ENCODE measurements around the gene SHC2. TPM values are rescaled to one million over a fixed set of nuclear protein-coding genes. Genes with fewer than 3 reads are reported as not detected.

The SHC2 gene
- total and polyA plus RNA-seq, 5 experiments from 2014 or later: 0.30 to 4.0 (median 1.8) TPM

DNA sequence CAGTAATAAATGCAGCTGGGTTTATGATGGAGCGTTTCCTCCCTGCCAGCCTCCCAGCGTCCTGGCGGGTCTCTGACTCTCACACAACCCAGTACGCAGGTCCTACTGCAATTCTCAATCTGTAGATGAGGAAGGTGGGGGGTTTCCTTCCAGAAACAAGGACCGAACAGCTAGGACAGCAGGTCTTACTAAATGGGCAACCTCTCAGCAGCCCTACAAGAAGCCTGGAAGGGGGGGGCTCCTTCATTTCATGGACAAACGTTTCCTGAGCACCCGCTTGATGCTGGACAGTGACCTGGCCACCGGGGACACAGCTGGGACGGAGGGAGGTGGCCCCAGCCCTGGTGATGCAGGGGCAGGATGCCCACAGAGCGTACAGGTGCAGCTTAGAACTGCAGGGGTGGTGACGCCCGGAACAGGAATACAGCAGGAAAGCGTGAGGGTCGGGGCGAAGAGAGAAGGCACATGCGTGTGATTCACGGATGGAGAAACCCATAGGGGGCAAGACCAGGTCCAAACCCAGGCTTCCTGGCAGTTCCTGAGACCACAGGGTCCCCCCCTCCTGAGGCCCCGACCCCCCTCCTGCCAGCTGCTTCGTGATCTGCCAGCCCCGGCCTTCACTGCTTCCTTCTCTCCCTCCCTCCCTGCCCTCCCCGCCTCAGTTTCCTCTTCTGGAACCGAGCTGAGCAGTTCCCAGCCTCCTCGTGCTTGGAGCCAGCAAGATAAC, 51.2 kb downstream of the SHC2 start:
- peaks cover 5 to 9% (median 5%) of the 10 kb centered on the region in 4 donors for H3K4me1 Mint-ChIP-seq
- ATAC-seq: peak; percentile 65 to 71
- POLR2A ChIA-PET: no interaction called here
- H3K4me3 Mint-ChIP-seq: peak overlapping the region; percentile 80 to 92 (median 88)
- H3K27me3 Mint-ChIP-seq: peaks cover 6 to 25% (median 7%) of the 10 kb centered on the region in 5 donors
- no peaks in the 10 kb centered on the region for H3K36me3 Mint-ChIP-seq
- peak overlapping the region in 6 of 10 donors; percentile 19 to 86 (median 50) for H3K27ac Mint-ChIP-seq
- peaks cover 0 to 7% (median 0%) of the 10 kb centered on the region in 9 donors for H3K9me3 Mint-ChIP-seq
- DNase-seq: peak in 2 of 10 donors; percentile 21 to 32

DNA sequence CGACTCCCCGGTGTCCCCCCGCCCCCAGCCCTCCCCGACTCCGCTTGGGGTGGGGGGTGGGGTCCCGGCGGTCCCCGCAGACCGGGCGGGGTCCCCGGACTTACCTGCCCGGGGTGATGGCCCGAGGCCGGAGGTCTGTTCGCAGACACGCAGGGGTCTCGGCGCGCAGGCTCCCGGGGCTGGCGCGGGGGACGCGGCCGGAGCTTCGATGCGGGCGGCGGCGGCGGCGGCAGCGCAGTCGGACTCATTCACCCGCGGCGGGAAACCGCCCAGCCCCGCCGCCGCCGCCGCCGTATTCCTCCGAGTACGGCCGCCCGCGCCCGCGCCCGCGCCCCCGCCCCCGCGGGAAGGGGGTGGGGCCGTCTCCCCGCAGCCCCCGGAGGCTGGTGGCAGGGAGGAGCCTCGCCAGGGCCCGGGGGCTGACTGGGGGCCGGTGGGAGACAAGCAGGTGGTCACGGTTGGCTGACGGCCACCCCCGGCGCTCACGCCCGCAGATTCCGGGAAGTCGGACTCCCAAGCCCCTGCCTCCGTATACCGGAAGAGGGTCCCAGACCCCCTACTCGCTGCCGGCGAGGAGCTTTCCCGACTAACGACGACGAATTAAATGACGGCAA, 51.8 kb downstream of the SHC2 start, which contains the start of gene C2CD4C:
Gene C2CD4C (minus strand): TSS at position 246 of the 614 bp plus-strand sequence. CDS start 786 bp downstream, outside the sequence.
- DNase-seq (peak in 7 of 10 donors; percentile 12 to 58 (median 33)), ATAC-seq (peak; percentile 75 to 80)
- Mint-ChIP-seq H3K27ac (peak within 1 kb of the TSS in 6 of 10 donors; percentile 19 to 86 (median 50)), H3K4me1 (peaks cover 5 to 9% (median 5%) of the 10 kb centered on the region in 4 donors), H3K9me3 (peaks cover 0 to 7% (median 0%) of the 10 kb centered on the region in 9 donors), H3K27me3 (peaks cover 6 to 25% (median 7%) of the 10 kb centered on the region in 5 donors), H3K4me3 (peak within 1 kb of the TSS; percentile 80 to 92 (median 88)), H3K36me3 (no peaks in the 10 kb centered on the region)
- POLR2A ChIA-PET: no interaction called here

DNA sequence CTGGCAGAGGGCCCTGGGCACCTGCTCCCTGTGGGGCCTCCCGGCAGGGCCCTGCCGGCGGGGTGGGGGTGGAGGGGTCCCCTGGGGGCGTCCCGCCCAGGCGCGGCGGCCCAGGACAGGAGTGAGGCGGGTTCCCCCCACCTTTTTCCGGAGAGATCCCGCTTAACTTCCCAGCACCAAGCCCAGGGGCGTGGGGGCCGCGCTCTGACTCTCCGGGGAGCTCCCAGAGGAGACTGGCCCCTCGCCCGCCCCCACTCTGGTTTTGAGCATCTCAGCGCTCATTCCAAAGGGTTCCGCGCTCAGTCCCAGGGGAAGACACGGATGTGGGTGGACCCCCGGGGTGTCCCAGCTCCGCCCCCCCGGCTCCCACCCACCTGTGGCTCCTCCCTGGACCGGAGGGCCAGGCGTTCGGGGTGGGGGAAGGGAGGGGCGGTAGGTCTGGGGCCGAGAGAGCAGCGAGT, 52.4 kb downstream of the SHC2 start:
- Mint-ChIP-seq H3K27ac (no peak overlapping the region), H3K9me3 (peaks cover 0 to 7% (median 0%) of the 10 kb centered on the region in 9 donors), H3K36me3 (no peaks in the 10 kb centered on the region), H3K4me3 (peak overlapping the region in 3 of 10 donors; percentile 48 to 74 (median 48)), H3K4me1 (peaks cover 5 to 9% (median 5%) of the 10 kb centered on the region in 4 donors), H3K27me3 (peaks cover 6 to 28% (median 13%) of the 10 kb centered on the region in 5 donors)
- POLR2A ChIA-PET: no interaction called here
- DNase-seq: peak in 1 of 10 donors; percentile 55
- peak; percentile 10 to 21 for ATAC-seq

DNA sequence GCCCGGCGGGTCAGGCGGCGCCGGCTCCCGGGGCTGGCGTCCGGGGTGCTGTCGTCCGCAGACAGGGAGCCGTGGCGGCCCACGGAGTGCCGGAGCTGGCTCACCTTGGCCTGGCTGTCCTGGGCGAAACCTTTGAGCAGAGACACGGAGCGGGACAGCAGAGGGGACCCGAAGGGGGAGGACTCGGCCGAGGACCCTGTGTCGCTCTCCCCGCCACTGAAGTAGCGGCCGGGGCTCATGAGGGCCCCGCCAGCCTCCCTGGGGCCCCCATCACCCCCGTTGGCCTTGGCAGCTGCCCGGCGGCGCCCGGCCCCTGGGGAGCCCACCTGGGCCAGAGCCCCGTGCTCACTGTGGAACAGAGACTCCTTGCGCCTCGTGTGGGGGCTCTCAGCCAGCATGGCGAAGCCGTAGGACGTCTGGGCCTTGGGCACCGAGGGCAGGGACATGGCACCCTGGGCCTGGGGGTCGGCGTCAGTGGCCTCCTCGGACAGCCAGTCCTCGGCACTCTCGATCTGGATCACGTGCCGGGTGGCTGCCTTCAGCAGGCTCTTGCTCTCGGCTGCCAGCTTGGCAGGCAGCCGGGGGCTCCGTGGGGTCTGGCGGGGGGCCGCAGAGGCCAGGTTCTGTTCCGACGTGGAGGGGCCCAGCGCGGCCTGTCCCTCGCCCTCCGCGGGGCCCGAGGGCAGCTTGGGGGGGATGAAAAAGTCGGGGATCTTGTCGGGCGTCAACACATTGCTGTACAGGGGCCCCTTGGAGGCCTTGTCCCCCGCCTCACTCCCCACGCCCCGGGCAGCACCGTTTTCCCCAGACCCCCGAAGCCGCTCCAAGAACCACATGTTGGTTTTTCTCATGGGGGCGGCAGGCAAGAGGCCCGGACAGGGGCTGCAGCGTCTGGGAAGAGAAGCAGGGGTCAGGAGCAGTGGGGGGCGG, 53.1 kb downstream of the SHC2 start:
- Mint-ChIP-seq H3K36me3 (no peaks in the 10 kb centered on the region), H3K9me3 (peaks cover 0 to 7% (median 0%) of the 10 kb centered on the region in 9 donors), H3K4me1 (peaks cover 5 to 9% (median 7%) of the 10 kb centered on the region in 4 donors), H3K27me3 (peaks cover 7 to 35% (median 19%) of the 10 kb centered on the region in 5 donors), H3K27ac (no peak overlapping the region), H3K4me3 (peak overlapping the region in 4 of 10 donors; percentile 22 to 74 (median 48))
- ATAC-seq (no peak), DNase-seq (peak in 1 of 10 donors; percentile 59)
- POLR2A ChIA-PET: no interaction called here

DNA sequence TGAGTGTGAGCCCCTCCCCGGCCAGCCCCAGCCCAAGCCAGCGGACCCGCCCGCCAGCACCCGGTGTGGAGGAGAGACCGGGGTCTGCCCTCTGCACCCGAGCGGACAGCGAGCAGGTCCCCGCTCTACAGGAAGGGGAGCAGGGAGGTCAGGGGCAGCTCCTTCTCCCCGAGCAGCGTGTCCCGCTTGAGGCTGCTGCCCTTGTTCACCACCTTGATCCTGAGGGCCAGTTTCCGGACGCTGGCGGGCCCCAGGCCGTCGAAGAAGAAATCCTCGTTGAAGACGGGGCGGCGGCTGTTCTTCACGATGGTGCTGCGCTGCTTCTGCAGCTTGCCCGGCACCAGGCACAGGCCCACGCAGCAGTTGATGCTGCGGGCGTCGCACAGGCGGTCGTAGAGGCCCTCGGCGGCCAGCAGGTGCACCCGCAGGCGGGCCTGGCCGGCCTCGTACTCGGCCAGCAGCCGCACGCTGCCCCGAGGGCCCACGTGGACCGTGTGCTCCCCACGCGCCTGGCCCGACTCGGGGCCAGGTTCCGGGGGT, 53.8 kb downstream of the SHC2 start:
- H3K27ac Mint-ChIP-seq: no peak overlapping the region
- POLR2A ChIA-PET: no interaction called here
- H3K4me3 Mint-ChIP-seq: no peak overlapping the region
- H3K27me3 Mint-ChIP-seq: peaks cover 8 to 41% (median 19%) of the 10 kb centered on the region in 5 donors
- peaks cover 5 to 9% (median 7%) of the 10 kb centered on the region in 4 donors for H3K4me1 Mint-ChIP-seq
- ATAC-seq (no peak), DNase-seq (peak in 1 of 10 donors; percentile 59)
- no peaks in the 10 kb centered on the region for H3K36me3 Mint-ChIP-seq
- H3K9me3 Mint-ChIP-seq: peaks cover 0 to 7% (median 0%) of the 10 kb centered on the region in 9 donors

DNA sequence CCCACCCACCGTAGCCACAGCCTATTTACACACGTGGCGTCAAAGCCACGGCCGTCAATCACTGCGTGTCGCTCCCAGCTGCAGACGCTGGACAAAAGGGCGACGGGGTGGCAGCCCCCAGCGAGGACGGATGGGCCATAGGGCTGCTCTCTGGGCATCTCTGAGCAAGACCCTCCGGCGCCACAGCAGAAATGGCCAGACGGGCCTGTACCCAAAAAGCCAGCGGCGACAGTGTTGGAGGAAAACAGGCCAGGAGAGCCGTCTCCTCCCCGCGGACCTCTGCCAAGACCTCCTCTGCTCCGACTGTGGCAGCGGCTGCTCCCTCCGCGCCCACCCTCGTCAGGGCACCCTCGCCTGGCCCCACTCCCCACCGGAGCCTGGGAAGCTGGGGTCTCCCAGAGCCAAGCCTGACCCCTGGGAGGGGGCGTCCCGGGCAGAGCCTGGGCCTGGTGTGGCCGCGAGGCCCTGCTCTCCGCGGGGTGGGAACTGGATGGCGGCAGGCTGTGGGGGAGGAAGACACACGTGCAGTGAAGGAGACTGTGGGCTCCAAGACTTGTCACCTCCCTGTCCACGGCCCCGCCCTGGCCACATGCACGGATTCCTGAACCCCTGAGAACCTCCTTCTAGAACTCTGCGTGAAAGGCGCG, 54.6 kb downstream of the SHC2 start:
- Mint-ChIP-seq H3K9me3 (peaks cover 0 to 7% (median 0%) of the 10 kb centered on the region in 9 donors), H3K4me3 (peak overlapping the region in 2 of 10 donors; percentile 10 to 34), H3K27ac (no peak overlapping the region), H3K4me1 (peaks cover 5 to 9% (median 7%) of the 10 kb centered on the region in 4 donors), H3K36me3 (no peaks in the 10 kb centered on the region), H3K27me3 (peaks cover 8 to 38% (median 19%) of the 10 kb centered on the region in 5 donors)
- POLR2A ChIA-PET: no interaction called here
- no peak for ATAC-seq
- peak in 1 of 10 donors; percentile 63 for DNase-seq

DNA sequence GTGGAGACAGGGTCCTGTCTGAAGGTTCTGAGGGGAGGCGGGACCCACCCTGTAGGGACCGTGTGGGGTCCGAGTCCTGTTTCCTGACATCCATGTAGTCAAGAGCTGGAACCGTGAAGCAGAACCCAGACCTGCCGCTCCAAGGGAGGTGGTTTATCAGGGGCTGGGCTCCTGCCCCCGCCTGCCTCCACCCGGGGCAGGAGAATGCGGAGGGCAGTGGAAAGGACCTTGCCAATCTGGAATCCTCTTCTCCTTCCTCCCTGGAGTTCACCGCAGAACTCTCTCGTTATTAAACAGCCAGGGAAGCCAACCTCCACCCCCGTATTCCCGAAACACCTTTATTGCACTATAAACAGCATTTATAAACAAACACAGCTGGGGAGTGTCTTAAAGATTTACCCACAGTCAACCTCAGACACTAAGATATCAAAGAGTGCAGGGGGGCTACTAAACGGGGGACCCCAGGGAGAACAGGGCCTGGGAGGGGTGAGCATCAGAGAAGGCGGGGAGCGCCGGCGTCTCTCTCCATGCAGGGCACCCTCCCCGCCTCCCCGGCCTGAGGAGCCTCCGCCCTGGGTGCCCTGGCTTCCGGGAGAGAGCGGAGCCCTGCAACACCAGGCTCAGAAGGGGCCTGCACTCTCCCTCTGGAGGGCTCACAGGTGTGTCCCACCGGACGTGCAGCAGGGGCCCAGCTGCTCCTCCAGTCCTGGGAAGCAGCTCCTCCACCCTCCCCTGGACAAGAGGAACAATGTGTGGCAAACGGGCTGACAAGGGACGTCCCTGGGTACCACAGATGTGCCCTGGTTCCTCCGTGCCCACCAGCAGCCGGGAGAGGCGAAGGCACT, 55.5 kb downstream of the SHC2 start:
- peak in 1 of 10 donors; percentile 58 for DNase-seq

DNA sequence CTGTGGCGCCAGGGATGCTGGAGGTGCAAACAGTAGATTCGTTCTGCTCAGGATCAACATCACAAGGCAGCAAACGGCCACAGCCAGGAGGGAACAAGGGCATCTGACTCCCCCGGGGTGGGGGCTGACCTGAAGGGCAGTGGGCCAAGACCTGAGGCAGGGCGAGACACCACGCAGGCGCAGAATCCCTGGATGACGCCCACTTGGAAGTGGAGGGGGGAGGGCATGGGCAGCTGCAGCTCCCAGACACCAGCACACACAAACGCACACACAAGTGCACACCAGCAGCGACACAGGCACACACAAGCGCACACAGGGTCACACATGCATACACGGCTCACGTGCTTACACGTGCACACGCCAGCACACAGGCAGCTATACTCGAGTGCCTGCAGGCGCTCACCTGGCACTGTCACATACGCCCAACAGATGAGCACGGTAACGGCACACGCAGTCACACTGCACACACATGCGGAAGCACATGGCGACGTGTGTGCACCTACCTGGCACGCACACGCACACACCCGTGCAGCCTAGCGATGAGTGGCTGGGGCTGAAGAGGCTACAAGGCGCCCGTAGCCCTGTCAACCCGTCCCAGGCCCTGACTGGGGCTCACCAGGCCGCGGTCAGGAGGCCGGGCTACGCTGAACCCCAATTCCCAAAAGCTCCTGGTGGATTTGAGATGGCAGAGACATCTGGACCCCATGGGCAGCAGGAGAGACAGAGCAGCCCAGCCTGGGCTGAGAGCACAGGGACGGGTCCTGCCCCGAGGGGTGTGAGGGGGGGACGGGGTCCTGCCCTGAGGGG, 57.4 kb downstream of the SHC2 start:
- POLR2A ChIA-PET: interaction anchor here (0.5 kb wide), 1 partner anchor 80 kb away, joined by 4 read pairs; no protein-coding TSS in a partner anchor
- ATAC-seq: no peak
- H3K4me1 Mint-ChIP-seq: peaks cover 0 to 2% (median 0%) of the 10 kb centered on the region in 4 donors
- no peak overlapping the region for H3K4me3 Mint-ChIP-seq
- H3K9me3 Mint-ChIP-seq: no peaks in the 10 kb centered on the region
- peaks cover 3 to 38% (median 10%) of the 10 kb centered on the region in 5 donors for H3K27me3 Mint-ChIP-seq
- peak overlapping the region in 1 of 10 donors; percentile 73 for H3K27ac Mint-ChIP-seq
- peak in 1 of 10 donors; percentile 45 for DNase-seq
- H3K36me3 Mint-ChIP-seq: no peaks in the 10 kb centered on the region

More for the DNA sequence above, 55.5 kb downstream of the SHC2 start:
- H3K27ac Mint-ChIP-seq: peak overlapping the region in 1 of 10 donors; percentile 25
- H3K4me3 Mint-ChIP-seq: peak overlapping the region in 2 of 10 donors; percentile 34 to 37
- H3K4me1 Mint-ChIP-seq: peaks cover 5 to 9% (median 7%) of the 10 kb centered on the region in 4 donors
- H3K9me3 Mint-ChIP-seq: peaks cover 0 to 7% (median 0%) of the 10 kb centered on the region in 9 donors
- no peak for ATAC-seq
- POLR2A ChIA-PET: no interaction called here
- no peaks in the 10 kb centered on the region for H3K36me3 Mint-ChIP-seq
- H3K27me3 Mint-ChIP-seq: peaks cover 8 to 41% (median 19%) of the 10 kb centered on the region in 5 donors

DNA sequence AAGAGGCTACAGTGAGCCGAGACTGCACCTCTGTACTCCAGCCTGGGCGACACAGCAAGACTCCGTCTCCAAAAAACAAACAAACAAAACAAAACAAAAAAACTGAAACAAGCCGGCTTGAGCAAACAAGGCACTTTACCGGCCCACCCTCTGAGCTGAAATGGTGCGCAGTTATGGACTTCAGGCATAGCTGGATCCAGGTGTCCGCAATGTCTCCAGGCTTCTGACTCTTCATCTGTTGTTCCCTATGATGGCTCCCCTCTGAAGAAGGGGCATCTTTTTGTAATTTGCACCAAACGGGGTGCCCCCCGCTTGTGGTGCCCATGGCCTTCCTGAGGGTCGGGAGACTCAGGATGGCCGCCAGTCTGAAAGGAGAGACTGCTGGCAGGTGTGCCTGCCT, 58.0 kb downstream of the SHC2 start:
- ATAC-seq: no peak
- no peak for DNase-seq
- Mint-ChIP-seq H3K36me3 (no peaks in the 10 kb centered on the region), H3K4me1 (peaks cover 0 to 2% (median 0%) of the 10 kb centered on the region in 4 donors), H3K4me3 (no peak overlapping the region), H3K9me3 (no peaks in the 10 kb centered on the region), H3K27me3 (peaks cover 3 to 38% (median 10%) of the 10 kb centered on the region in 5 donors), H3K27ac (no peak overlapping the region)
- POLR2A ChIA-PET: no interaction called here

DNA sequence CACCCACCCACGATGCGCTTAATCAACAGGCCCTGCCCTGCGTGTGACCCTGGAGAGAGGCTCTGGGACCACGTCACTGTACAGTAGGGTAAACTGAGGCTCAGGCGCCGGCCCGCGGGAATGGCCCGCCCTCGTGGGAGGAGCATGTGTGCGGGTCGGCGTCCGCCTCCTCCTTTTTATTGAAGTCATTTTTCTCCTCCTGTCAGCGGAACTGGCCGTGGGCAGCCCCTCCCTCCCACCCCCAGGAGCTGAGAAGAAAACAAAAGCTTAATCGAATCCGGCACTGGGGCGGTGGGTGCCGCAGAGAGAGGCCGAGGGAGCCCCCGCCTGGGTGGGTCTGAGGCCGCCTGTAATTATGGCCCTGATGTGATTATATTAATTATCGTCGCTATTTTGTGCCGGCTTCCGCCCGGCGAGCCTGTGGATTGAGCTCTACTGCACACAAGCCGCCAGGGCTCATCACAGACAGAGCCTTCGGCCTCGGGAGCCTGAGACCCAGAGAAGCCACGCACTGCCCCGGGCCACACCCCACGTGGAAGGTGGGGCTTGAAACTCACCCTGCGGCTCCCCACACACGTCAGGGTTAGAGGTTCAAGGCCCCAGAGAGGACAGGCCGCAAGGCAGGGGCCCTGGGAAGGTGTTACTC, 58.8 kb downstream of the SHC2 start:
- ATAC-seq (no peak), DNase-seq (peak in 1 of 10 donors; percentile 44)
- Mint-ChIP-seq H3K36me3 (no peaks in the 10 kb centered on the region), H3K27ac (no peak overlapping the region), H3K4me1 (peaks cover 0 to 2% (median 0%) of the 10 kb centered on the region in 4 donors), H3K27me3 (peaks cover 3 to 38% (median 14%) of the 10 kb centered on the region in 5 donors), H3K9me3 (no peaks in the 10 kb centered on the region), H3K4me3 (no peak overlapping the region)
- POLR2A ChIA-PET: no interaction called here

Measured in naive thymus-derived CD8-positive, alpha-beta T cell (primary cell).